ENCODE results near the gene TAF4. TPM values are rescaled to one million over a fixed set of nuclear protein-coding genes. Genes with fewer than 3 reads are reported as not detected.

TAF4 gene
- total and polyA plus RNA-seq, 2 donors (not counting 3 experiments of a cell fraction or from before 2014, with no cell fraction given): 6.1 to 19.5 TPM

GRCh38 chr20:61933481-61933950 is 132.2 kb downstream of the TAF4 start:
- dilution Hi-C loops (cut with MboI; ENCODE audit: extremely low pct_ligation_motif_present, low sequenced_read_pairs): no loop called here
- no TSS peak for BruUV-seq (replicated peaks)
- ChIA-PET CTCF (no interaction called here), POLR2A (no interaction called here)
- H3K27ac ChIP-seq (ENCODE audit: insufficient read depth, low read depth, low read length): no peak overlapping the region
- DNase-seq (ENCODE audit: low read depth, low spot score): no peak
- H3K27me3 ChIP-seq (ENCODE audit: control insufficient read depth in 2 of 2, insufficient read depth in 2 of 2, low read length in 2 of 2): no peaks in the 10 kb centered on the region
- H3K79me2 ChIP-seq (ENCODE audit: control insufficient read depth, insufficient read depth, low read length): no peaks in the 10 kb centered on the region
- no peaks in the 10 kb centered on the region for H3K9me3 ChIP-seq (replicated peaks; ENCODE audit: control insufficient read depth, insufficient read depth, low read length)
- no peaks in the 10 kb centered on the region for H4K20me1 ChIP-seq (replicated peaks; ENCODE audit: control insufficient read depth, extremely low read depth, insufficient read depth, low read length)
- no peaks in the 10 kb centered on the region for H3K9me1 ChIP-seq (replicated peaks; ENCODE audit: control insufficient read depth, extremely low read depth, insufficient read depth, low read length)
- no peaks in the 10 kb centered on the region for H3K4me1 ChIP-seq (ENCODE audit: control insufficient read depth, extremely low read depth, insufficient read depth, low read length)
- no peak overlapping the region for H3K4me2 ChIP-seq (ENCODE audit: insufficient read depth, low read length)
- TF ChIP-seq POLR2A (IDR thresholded peaks at IDR 0.05; ENCODE audit: low read depth, low read length) (no peak), FOS (IDR thresholded peaks at IDR 0.05; ENCODE audit: borderline replicate concordance, insufficient read depth, low read length) (no peak), POLR2AphosphoS5 (IDR thresholded peaks at IDR 0.05; ENCODE audit: insufficient read depth, low read depth, low read length) (no peak), EZH2 (IDR thresholded peaks at IDR 0.05; ENCODE audit: borderline replicate concordance, low read depth, low read length, severe bottlenecking) (no peak), JUN (IDR thresholded peaks at IDR 0.05; ENCODE audit: borderline replicate concordance, insufficient read depth, insufficient read length, low read depth) (no peak), GATA2 (IDR thresholded peaks at IDR 0.05; ENCODE audit: insufficient read depth, insufficient read length, low read depth, low read length) (no peak), MYC (IDR thresholded peaks at IDR 0.05; ENCODE audit: low read depth, low read length) (no peak)
- TF ChIP-seq, protein P1, sequence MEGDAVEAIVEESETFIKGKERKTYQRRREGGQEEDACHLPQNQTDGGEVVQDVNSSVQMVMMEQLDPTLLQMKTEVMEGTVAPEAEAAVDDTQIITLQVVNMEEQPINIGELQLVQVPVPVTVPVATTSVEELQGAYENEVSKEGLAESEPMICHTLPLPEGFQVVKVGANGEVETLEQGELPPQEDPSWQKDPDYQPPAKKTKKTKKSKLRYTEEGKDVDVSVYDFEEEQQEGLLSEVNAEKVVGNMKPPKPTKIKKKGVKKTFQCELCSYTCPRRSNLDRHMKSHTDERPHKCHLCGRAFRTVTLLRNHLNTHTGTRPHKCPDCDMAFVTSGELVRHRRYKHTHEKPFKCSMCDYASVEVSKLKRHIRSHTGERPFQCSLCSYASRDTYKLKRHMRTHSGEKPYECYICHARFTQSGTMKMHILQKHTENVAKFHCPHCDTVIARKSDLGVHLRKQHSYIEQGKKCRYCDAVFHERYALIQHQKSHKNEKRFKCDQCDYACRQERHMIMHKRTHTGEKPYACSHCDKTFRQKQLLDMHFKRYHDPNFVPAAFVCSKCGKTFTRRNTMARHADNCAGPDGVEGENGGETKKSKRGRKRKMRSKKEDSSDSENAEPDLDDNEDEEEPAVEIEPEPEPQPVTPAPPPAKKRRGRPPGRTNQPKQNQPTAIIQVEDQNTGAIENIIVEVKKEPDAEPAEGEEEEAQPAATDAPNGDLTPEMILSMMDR (IDR thresholded peaks at IDR 0.05; ENCODE audit: extremely low read depth in 1 of 2, insufficient read depth in 1 of 2, low read depth in 1 of 2, low read length in 2 of 2): no peak
- TF ChIP-seq, protein P2, sequence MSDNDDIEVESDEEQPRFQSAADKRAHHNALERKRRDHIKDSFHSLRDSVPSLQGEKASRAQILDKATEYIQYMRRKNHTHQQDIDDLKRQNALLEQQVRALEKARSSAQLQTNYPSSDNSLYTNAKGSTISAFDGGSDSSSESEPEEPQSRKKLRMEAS (IDR thresholded peaks at IDR 0.05; ENCODE audit: insufficient read depth, insufficient read length): no peak
- intact Hi-C loops (cut with micrococcal nuclease): no loop called here
- H3K4me3 ChIP-seq (replicated peaks in 1 of 3; ENCODE audit: insufficient read depth in 1 of 3, low read depth in 1 of 3, low read length in 3 of 3): no peak overlapping the region
- no peak overlapping the region for H2AFZ ChIP-seq (ENCODE audit: low read depth, low read length)
- H3K36me3 ChIP-seq (ENCODE audit: control insufficient read depth in 2 of 2, extremely low read depth in 1 of 2, insufficient read depth in 2 of 2, low read length in 2 of 2): no peaks in the 10 kb centered on the region
- FAIRE-seq: no peak
- no peak overlapping the region for H3K9ac ChIP-seq (replicated peaks; ENCODE audit: extremely low read depth, insufficient read depth, low read length)

Measured in endothelial cell of umbilical vein (primary cell).